ENCODE results near the gene IFT122.
"Not testable (repeated sequence)": the region's sequence is repeated elsewhere in the genome, so short reads cannot be mapped to it uniquely, and the experiment has no call there.

The IFT122 gene

DNA sequence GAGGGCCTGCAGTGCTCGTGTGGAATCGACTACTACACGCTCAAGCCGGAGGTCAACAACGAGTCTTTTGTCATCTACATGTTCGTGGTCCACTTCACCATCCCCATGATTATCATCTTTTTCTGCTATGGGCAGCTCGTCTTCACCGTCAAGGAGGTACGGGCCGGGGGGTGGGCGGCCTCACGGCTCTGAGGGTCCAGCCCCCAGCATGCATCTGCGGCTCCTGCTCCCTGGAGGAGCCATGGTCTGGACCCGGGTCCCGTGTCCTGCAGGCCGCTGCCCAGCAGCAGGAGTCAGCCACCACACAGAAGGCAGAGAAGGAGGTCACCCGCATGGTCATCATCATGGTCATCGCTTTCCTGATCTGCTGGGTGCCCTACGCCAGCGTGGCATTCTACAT is 92.2 kb downstream of the IFT122 start:
- no peak for DNase-seq

DNA sequence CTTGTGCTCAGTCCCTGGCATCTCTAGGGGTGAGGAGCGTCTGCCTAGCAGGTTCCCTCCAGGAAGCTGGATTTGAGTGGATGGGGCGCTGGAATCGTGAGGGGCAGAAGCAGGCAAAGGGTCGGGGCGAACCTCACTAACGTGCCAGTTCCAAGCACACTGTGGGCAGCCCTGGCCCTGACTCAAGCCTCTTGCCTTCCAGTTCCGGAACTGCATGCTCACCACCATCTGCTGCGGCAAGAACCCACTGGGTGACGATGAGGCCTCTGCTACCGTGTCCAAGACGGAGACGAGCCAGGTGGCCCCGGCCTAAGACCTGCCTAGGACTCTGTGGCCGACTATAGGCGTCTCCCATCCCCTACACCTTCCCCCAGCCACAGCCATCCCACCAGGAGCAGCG is 93.4 kb downstream of the IFT122 start:
- no peak for DNase-seq

DNA sequence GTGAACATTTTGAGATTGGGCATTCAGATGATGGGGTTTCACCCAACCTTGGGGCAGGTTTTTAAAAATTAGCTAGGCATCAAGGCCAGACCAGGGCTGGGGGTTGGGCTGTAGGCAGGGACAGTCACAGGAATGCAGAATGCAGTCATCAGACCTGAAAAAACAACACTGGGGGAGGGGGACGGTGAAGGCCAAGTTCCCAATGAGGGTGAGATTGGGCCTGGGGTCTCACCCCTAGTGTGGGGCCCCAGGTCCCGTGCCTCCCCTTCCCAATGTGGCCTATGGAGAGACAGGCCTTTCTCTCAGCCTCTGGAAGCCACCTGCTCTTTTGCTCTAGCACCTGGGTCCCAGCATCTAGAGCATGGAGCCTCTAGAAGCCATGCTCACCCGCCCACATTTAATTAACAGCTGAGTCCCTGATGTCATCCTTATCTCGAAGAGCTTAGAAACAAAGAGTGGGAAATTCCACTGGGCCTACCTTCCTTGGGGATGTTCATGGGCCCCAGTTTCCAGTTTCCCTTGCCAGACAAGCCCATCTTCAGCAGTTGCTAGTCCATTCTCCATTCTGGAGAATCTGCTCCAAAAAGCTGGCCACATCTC is 94.5 kb downstream of the IFT122 start:
- DNase-seq: no peak

DNA sequence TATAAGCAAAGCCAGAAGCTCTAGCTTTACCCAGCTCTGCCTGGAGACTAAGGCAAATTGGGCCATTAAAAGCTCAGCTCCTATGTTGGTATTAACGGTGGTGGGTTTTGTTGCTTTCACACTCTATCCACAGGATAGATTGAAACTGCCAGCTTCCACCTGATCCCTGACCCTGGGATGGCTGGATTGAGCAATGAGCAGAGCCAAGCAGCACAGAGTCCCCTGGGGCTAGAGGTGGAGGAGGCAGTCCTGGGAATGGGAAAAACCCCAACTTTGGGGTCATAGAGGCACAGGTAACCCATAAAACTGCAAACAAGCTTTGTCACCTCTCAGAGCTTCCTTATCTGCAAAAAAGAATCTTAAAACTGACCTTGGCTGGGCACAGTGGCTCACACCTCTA is 95.1 kb downstream of the IFT122 start:
- no peak for DNase-seq

DNA sequence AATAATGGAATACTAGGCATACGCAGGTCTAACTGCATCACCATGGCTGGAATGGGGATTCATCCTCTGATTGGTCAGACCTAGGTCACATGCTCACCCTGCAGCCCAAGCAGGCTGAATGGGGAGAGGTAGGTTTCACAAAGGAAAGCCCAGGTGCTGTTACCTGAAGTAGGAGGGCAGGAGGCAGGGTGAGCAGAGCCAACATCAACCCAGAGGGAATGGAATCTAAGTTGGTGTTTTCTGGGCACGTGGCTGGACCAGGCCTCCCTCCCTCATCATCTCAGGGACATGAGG is 96.3 kb downstream of the IFT122 start:
- no peak for DNase-seq

DNA sequence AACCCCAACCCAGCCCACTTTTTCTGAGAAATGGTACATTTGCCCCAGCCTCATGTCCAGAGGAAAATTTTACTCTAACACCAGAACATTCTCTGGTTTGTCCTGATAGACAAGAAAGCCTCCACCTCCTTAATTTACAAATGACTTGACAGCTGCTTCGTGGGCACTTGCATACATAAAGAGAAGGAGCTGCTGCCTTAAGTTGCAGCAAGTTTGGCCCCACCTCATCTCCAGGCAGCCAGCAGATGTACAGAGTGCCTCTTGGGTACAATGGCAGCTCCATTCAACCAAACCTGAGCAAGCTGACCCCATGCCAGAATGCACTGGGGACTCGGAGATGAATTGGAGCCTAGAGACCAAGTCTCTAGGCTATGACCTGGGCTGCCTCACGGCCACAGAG is 96.8 kb downstream of the IFT122 start:
- no peak for DNase-seq

DNA sequence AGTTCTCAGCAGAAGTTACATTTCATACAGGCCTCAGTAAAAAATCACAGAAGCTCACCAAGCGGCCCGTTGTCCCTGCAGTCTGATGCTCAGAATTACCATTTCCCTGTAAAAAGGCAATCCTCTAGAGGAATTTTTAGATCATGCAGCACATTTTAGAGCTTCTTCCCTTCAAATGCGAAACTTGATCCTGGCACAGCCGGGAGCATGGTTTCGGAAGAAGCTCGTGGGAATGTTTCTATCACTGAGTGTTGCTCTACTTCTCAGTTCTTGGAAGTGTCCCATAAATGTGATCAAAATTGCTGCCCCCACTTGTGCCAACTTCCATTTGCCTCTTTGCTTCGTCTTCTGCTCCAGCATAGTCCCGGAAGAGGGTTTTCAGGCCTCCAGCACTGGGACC is 99.2 kb downstream of the IFT122 start:
- DNase-seq: no peak

DNA sequence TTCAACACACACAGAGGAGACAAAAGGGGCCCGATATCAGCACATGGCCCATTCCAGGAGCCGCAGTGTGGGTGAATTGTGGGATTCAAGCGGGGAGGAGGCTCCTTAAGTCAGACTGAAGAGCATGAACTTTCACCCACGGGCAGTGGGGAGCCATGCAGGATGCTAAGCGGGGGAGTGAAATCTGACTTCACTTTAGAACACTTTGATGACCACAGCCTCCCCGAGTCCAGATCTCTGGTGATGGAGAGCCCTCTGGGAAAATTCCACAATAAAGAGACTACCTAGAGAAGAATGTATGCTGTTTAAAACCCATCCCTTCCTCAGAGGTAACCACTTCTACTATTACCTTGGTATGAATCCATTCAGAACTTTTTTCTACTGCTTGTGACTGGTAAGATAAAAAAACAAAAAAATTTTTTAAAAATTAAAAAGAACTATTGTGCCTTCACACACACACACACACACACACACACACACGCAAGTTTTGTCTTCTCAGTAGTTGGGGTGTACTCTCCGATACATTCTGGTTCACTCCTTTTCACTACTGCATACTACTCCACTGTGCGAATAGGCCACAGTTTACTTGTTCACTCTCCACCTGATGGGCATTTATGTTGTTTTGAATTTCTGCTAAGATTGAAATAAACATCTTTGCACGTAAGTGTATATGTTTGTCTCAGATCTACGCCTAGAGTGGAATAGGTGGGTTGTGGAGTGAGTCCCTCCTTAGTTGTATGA is 100.9 kb downstream of the IFT122 start:
- no peak for DNase-seq

DNA sequence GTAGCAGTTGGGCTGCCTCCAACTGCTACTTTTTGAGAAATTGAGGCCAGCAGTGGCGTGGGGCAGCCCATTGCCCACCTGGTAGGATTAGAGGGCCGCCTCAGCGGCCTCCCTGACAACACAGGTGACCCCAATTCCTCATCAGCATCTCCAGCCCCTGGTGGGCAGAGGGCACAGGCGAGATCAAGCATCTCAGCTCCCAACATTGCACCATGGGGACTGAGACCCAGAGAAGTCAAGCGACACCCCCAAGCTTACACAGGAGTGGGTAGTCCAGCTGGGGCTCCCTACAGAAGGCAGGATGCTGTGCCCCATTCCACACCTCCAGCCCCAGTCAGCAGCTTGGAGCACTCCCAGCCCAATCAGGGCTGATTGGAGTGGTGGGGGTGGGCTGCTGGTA is 102.7 kb downstream of the IFT122 start:
- no peak for DNase-seq

DNA sequence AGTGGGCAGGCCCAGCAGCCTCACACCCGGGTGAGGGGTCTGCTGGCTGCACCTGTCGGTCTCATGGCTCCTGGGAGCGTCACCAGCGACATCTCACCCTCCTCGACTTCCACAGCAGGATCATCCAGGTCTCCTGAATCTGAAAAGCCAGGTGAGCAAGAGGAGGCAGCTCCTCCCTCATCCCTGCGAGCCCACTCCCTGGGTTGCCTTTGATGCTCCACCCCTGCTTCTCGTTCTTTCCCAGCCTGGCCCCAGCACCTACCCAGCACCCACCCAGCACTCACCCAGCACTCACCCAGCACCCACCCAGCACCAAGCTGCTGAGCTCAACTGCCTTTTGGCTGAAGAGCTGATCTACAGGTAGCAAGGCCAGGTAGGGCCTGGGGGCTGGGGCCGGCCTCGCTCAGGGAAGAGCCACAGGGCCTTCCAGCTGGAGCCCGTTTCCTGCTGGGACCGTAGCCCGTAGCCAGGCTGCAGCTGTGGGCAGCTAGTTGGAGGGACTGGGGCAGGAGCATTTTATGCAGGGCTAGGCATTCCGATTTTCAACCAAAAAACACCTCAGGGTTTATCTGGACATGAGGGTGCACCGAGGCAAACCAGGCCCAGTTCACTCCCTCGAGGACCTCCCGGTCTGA is 103.2 kb downstream of the IFT122 start, which contains the start of gene H1-8:
Gene H1-8, plus strand, starts transcription at position 20 of the 635 bp plus-strand sequence. Its CDS starts 44 bp downstream, at position 64.
- no peak for DNase-seq

DNA sequence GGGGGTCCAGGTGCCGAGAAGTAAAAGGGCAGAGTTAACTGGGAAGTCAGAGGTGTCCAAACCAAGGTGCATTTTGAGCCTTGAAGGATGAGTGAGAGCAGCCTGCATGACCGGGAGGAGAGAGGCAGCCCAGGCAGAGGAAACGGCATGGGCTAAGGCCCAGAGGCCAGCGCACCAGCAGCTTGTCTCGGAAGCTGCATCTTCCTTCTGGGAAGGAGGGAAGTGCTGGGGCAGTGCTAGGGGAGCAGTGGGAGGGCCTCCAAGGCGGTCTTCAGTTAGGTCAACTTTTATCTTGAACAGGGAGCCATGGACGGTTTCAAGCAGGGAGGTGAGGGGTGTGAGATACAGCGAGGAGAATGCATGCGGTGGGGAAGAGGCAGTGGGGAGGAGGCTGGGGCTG is 104.0 kb downstream of the IFT122 start:
- DNase-seq: no peak

DNA sequence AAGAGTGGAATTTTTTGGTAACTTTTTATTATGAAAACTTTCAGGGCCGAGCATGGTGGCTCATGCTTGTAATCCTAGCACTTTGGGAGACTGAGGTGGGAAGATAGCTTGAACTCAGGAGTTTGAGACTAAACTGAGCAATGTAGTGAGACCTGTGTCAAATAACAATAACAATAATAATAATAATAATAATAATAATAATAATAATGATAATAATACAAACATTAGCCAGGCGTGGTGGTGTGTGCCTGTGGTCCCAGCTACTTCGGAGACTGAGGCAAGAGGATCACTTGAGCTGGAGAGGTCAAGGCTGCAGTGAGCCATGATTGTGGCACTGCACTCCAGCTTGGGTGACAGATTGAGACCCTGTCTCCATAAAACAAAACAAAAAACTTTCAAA is 105.9 kb downstream of the IFT122 start:
- not testable (repeated sequence) for DNase-seq

DNA sequence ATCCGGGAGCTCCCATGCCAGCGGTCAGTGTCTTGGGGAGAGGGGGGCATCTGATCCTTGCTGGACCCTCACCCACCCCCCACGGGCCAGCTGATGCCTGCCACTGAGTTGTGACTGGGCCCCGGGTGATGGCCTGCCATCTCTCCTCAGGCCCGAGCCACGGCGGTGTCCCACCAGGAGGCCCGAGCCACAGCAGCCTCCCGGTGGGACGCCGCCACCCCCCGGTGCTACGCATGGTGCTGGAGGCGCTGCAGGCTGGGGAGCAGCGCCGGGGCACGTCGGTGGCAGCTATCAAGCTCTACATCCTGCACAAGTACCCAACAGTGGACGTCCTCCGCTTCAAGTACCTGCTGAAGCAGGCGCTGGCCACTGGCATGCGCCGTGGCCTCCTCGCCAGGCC is 107.2 kb downstream of the IFT122 start:
- DNase-seq: no peak

DNA sequence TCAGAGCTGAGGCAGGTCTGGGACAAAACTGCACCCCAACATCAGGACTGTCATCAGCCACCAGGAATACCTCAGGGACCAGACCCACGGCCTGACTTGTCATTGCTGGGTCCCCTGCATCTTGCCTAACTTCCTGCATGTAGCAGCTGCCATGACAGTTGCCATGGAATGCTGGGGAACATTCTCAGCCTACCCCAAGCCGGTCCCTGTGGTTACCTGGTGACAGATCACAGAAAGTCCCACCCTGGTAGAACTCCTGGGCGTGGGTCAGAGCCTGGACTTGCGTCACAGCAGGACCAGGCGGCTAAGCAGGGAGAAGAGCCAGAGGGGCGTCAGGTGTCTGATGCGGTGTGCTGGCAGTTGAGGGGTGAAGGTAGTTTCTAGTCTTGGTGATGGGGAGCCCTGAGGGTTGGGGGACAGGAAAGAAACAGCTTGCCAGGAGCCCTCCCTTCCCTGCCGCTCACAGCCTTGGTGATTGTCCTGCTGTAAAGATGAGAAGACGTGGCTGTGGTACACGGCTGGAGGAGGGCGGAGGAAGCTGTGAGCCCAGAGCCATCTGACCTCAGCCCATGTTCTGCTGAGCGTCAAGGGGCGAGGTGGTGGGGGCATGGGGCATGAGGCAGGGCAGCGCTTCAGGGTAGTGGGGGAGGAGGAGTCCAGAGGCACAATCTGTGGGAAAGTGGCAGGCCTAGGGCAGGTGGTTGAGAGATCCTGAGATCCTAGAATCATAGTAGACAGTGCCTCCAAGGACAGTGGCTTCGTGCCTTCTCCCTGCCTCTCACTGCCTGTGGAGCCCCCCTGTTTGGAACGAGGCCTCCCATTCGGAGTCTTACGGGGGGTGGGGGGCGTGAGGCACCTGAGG is 108.3 kb downstream of the IFT122 start:
- DNase-seq: peak in 1 of 56 donors; percentile 18

DNA sequence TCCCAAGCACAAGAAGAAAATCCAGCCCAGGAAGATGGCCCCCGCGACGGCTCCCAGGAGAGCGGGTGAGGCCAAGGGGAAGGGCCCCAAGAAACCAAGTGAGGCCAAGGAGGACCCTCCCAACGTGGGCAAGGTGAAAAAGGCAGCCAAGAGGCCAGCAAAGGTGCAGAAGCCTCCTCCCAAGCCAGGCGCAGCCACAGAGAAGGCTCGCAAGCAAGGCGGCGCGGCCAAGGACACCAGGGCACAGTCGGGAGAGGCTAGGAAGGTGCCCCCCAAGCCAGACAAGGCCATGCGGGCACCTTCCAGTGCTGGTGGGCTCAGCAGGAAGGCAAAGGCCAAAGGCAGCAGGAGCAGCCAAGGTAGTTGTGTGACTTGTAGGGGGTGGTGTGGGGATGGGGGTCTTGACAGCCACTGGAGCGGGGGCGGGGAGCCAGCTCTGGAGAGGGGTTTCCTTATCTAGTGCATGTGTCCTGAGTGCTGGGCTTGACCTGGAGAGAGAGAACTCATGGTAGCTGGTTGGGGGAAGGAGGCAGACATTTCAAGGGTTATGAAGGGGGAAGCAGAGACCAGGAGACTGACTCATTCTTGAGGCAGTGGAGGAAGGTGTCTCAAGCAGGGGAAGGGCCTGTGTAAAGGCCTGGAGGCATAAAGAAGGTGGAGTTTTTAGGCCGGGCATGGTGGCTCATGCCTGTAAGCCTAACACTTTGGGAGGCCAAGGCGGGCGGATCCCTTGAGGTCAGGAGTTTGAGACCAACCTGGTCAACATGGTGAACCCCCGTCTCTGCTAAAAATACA is 109.2 kb downstream of the IFT122 start:
- no peak for DNase-seq

DNA sequence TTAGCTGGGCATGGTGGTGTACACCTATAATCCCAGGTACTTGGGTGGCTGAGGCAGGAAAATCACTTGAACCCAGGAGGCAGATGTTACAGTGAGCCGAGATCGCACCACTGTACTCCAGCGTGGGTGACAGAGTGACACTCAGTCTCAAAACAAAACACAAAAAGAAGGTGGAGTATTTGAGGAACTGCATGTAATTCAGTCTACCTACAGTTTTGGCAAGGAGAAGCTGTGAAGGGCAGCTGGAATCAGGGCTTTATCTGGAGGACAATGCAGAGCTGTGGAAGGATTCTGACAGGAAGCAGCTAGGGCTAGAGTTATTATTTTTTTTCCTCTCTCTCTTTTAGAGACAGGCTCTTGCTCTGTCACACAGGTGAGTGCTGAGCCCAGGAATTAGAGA is 109.8 kb downstream of the IFT122 start:
- no peak for DNase-seq

DNA sequence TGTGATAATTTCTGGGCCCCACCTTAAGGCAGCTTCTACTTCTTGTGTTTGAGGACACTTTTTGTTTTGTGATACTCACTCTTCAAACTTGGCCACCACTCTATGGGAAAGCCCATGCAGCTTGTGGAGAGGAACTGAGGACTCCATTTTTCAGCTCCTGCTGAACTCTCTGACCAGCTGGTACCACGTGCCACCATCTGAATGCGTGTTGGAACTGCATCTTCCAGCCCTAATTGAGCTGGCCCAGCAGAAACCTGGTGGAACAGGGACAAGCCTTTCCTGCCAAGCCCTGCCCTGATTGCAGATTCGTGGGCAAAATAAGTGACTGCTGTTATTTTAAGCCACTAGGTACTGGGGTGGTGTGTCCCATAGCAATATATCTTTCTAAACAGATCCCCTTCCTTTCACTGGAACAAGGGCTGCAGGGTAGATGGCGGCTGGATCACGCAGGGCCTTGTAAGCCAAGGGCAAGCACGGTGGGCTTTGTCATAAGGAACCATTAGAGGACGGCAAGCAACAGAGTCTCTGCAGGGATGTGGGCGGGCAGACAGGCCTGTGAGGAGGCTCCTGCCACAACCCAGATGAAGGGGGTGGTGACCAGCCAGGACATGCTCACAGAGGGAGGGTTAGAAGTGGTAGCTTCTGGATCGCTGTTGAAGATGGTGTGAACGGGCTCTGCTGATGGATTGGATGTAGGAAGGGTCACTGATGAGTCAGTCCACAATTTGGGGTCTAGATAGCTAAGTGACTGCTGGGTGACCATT is 112.4 kb downstream of the IFT122 start:
- DNase-seq: peak in 10 of 56 donors; percentile 4 to 25 (median 15)

DNA sequence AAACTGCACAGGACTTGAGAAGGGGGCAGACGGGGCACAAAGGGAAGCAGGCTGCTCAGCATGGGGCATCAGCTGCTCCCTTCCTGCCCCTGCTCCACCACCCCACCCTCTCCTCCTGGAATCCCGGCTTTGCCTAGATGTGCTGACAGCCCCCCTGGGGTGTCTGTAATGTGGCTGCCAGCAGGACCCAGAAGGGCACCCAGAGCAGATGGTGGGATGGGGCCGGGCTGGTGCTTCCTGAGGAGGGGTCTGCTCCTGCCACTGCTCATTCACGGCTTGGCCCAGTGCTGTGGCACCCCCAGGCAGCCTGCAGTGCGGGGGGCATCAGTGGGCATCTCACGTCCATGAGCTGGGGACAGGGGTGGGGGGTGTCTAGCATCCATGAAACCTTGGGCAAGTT is 113.1 kb downstream of the IFT122 start:
- no peak for DNase-seq

DNA sequence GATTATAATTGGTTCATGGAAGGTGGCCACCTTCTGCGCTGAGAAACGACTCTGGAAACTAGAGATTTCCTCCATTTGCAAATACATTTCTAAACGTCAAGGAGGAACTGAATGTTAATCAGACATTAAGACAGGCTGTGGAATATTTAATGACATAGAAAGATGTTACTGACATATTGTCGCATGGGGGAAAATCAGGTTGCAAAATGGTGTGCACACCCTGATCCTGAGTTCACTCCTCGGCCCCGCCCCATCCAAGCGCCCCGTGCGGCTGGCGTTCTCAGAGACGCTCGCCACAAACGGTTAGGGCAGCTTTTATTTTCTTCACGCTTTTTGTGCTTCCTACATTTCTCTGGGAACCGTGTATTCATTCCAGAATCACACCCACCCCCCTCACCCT is 113.7 kb downstream of the IFT122 start:
- DNase-seq: no peak
